CD4-positive, alpha-beta T cell treated with Interleukin-15 for 4 hours (primary cell): ENCODE results near the gene ATXN7L1.
"Not testable (repeated sequence)": the region's sequence is repeated elsewhere in the genome, so short reads cannot be mapped to it uniquely, and the experiment has no call there.

Experiments
- DNase-seq: peaks from one replicate; pipeline ENCODE4 v3.0.0-alpha.2; 2020; ENCODE audit warnings: low spot score

ATXN7L1 gene

GRCh38 chr7:105743351-105744090, 132.9 kb downstream of the ATXN7L1 start:
- DNase-seq = no peak

- DNase-seq = no peak
These were observed 133.6 kb downstream of the ATXN7L1 start for GRCh38 chr7:105742787-105743186.

- no peak for DNase-seq
These were observed 134.4 kb downstream of the ATXN7L1 start for GRCh38 chr7:105741982-105742381.

- DNase-seq = no peak
These were observed 138.3 kb downstream of the ATXN7L1 start for GRCh38 chr7:105738133-105738532.

GRCh38 chr7:105734233-105734632, 142.2 kb downstream of the ATXN7L1 start:
- DNase-seq = no peak

GRCh38 chr7:105731042-105731441, 145.4 kb downstream of the ATXN7L1 start:
- DNase-seq = no peak

- DNase-seq = no peak
These were observed 148.4 kb downstream of the ATXN7L1 start for GRCh38 chr7:105728028-105728427.

- no peak for DNase-seq
These were observed 151.7 kb downstream of the ATXN7L1 start for GRCh38 chr7:105724688-105725087.

GRCh38 chr7:105723572-105723971, 152.8 kb downstream of the ATXN7L1 start:
- no peak for DNase-seq

GRCh38 chr7:105721571-105722104, 154.8 kb downstream of the ATXN7L1 start:
- no peak for DNase-seq

GRCh38 chr7:105719919-105720318, 156.5 kb downstream of the ATXN7L1 start:
- no peak for DNase-seq

- DNase-seq = no peak
These were observed 157.0 kb downstream of the ATXN7L1 start for GRCh38 chr7:105719395-105719794.

GRCh38 chr7:105718511-105718925, 157.9 kb downstream of the ATXN7L1 start:
- no peak for DNase-seq

- no peak for DNase-seq
These were observed 160.9 kb downstream of the ATXN7L1 start for GRCh38 chr7:105715528-105715927.

- no peak for DNase-seq
These were observed 162.6 kb downstream of the ATXN7L1 start for GRCh38 chr7:105713488-105714465.

- DNase-seq = no peak
These were observed 163.5 kb downstream of the ATXN7L1 start for GRCh38 chr7:105712877-105713276.

GRCh38 chr7:105711726-105712402, 164.5 kb downstream of the ATXN7L1 start:
- DNase-seq = no peak

- DNase-seq = not testable (repeated sequence)
These were observed 165.7 kb downstream of the ATXN7L1 start for GRCh38 chr7:105710720-105711119.

GRCh38 chr7:105708763-105709080, 167.7 kb downstream of the ATXN7L1 start:
- no peak for DNase-seq

GRCh38 chr7:105707967-105708762, 168.2 kb downstream of the ATXN7L1 start:
- peak; percentile 16 for DNase-seq

- DNase-seq = no peak
These were observed 169.0 kb downstream of the ATXN7L1 start for GRCh38 chr7:105707381-105707780.
